OCI-LY7 (cell line): ENCODE measurements around the gene CA5B. TPM values are rescaled to one million over a fixed set of nuclear protein-coding genes. Genes with fewer than 3 reads are reported as not detected.
"Not testable (repeated sequence)": the region's sequence is repeated elsewhere in the genome, so short reads cannot be mapped to it uniquely, and the experiment has no call there.

Experiments used
- BruUV-seq: library from RNA; stranded (reverse); fragments of 400-500 nt; replicated peaks from 2 replicates; lab custom pipeline; 2021; lab: Mats Ljungman, UMichigan
- CTCF ChIA-PET: fragments of 300-600 bp; sonication (Branson Sonifier 250); formaldehyde crosslinking; loops from one replicate; lab custom pipeline; 2022; ENCODE audit warnings: antibody characterized with exemption; ENCODE audit not compliant: unreplicated experiment; lab: Charles Lee
- POLR2A ChIA-PET: fragments of 300-600 bp; sonication (Branson Sonifier 250); formaldehyde crosslinking; loops from one replicate; lab custom pipeline; 2022; ENCODE audit warnings: antibody characterized with exemption; lab: Charles Lee
- DNase-seq: peaks from one replicate; pipeline ENCODE4 v3.0.0-alpha.2; 2015; ENCODE audit warnings: low spot score
- H2AFZ ChIP-seq: fragments of 200-600 bp; sonication (generic), shearing (Covaris generic); 2 replicates; pipeline ENCODE4 v1.6.1; 2014; ENCODE audit warnings: mild to moderate bottlenecking, antibody characterized with exemption, low read length, moderate library complexity
- H3K27ac ChIP-seq: fragments of 200-600 bp; sonication (generic); 2 replicates; pipeline ENCODE4 v1.5.1; 2014; ENCODE audit warnings: mixed run types, low read depth, mild to moderate bottlenecking, moderate library complexity, low read length, inconsistent platforms; ENCODE audit not compliant: poor library complexity, severe bottlenecking
- H3K36me3 ChIP-seq: fragments of 200-600 bp; sonication (generic); 2 replicates; pipeline ENCODE4 v1.6.1; 2014; ENCODE audit warnings: mild to moderate bottlenecking, antibody characterized with exemption, low read length, moderate library complexity, mixed read lengths; ENCODE audit not compliant: insufficient read depth
- H3K4me1 ChIP-seq: fragments of 200-600 bp; sonication (generic); 2 replicates; pipeline ENCODE4 v1.5.1; 2014; ENCODE audit warnings: mild to moderate bottlenecking, low read length; ENCODE audit not compliant: insufficient read depth, poor library complexity, severe bottlenecking
- H3K4me2 ChIP-seq: fragments of 200-600 bp; sonication (generic); 2 replicates; pipeline ENCODE4 v1.6.1; 2014; ENCODE audit warnings: mild to moderate bottlenecking, low read length
- H3K4me3 ChIP-seq: fragments of 200-600 bp; sonication (generic); 2 replicates; pipeline ENCODE4 v1.5.1; 2014; ENCODE audit warnings: mild to moderate bottlenecking, low read depth, low read length; ENCODE audit not compliant: poor library complexity, severe bottlenecking
- H3K79me2 ChIP-seq: fragments of 200-600 bp; sonication (generic); 2 replicates; pipeline ENCODE4 v1.6.1; 2016; ENCODE audit warnings: low read depth, mild to moderate bottlenecking, low read length, moderate library complexity, mixed read lengths; ENCODE audit not compliant: insufficient read depth
- H3K9me2 ChIP-seq: fragments of 200-600 bp; sonication (generic); 2 replicates; pipeline ENCODE4 v1.6.1; 2016; ENCODE audit warnings: mild to moderate bottlenecking, low read length, mixed read lengths; ENCODE audit not compliant: insufficient read depth
- H3K9me3 ChIP-seq: fragments of 200-600 bp; sonication (generic); 2 replicates; pipeline ENCODE4 v1.6.1; 2014; ENCODE audit warnings: mild to moderate bottlenecking, mixed run types, low read length, mixed read lengths
- H4K20me1 ChIP-seq: fragments of 200-600 bp; sonication (generic); 2 replicates; pipeline ENCODE4 v1.6.1; 2014; ENCODE audit warnings: mild to moderate bottlenecking, antibody characterized with exemption, low read length, moderate library complexity, mixed read lengths; ENCODE audit not compliant: insufficient read depth
- EZH2phosphoT487 ChIP-seq: fragments of 200-600 bp; sonication (generic); IDR thresholded peaks from 2 replicates; pipeline ENCODE4 v1.6.1; 2018; ENCODE audit warnings: low read depth, borderline replicate concordance, mild to moderate bottlenecking, mixed run types, antibody characterized with exemption, low read length, moderate library complexity, mixed read lengths
- intact Hi-C: fragments of 100-400 bp; cut with micrococcal nuclease; formaldehyde crosslinking; loops from one replicate; pipeline ENCODE4 v1.10.0; 2022; ENCODE audit not compliant: unreplicated experiment
- total RNA-seq, 2 experiments: library from RNA; depleted of rRNA in 1 of 2; stranded (reverse); fragments of >200 nt in 1 of 2; shearing (Covaris generic) in 1 of 2; gene quantifications; 2 replicates each; pipeline ENCODE4 v1.2.3, GENCODE V29; 2014 to 2022
- TF ChIP-seq, protein P1 (sequence below): fragments of 200-600 bp; sonication (generic); conservative IDR thresholded peaks from 2 replicates; pipeline ENCODE4 v1.5.1; 2014; ENCODE audit warnings: mild to moderate bottlenecking, antibody characterized with exemption, low read length, moderate library complexity, mixed read lengths

CA5B gene
- total RNA-seq, 2 experiments from 2014 or later: 3.1 to 6.2 TPM

GRCh38 chrX:15744181-15744867 lies 6.3 kb downstream of the CA5B start:
- POLR2A ChIA-PET: no interaction called here
- Histone ChIP-seq H3K27ac (no peak overlapping the region), H3K4me1 (no peaks in the 10 kb centered on the region), H3K4me3 (no peak overlapping the region), H3K79me2 (no peaks in the 10 kb centered on the region), H3K9me2 (no peaks in the 10 kb centered on the region), H4K20me1 (no peaks in the 10 kb centered on the region), H3K9me3 (no peaks in the 10 kb centered on the region), H2AFZ (no peak overlapping the region), H3K36me3 (no peaks in the 10 kb centered on the region), H3K4me2 (no peak overlapping the region)
- TF ChIP-seq EZH2phosphoT487: no peak
- TF ChIP-seq, protein P1, sequence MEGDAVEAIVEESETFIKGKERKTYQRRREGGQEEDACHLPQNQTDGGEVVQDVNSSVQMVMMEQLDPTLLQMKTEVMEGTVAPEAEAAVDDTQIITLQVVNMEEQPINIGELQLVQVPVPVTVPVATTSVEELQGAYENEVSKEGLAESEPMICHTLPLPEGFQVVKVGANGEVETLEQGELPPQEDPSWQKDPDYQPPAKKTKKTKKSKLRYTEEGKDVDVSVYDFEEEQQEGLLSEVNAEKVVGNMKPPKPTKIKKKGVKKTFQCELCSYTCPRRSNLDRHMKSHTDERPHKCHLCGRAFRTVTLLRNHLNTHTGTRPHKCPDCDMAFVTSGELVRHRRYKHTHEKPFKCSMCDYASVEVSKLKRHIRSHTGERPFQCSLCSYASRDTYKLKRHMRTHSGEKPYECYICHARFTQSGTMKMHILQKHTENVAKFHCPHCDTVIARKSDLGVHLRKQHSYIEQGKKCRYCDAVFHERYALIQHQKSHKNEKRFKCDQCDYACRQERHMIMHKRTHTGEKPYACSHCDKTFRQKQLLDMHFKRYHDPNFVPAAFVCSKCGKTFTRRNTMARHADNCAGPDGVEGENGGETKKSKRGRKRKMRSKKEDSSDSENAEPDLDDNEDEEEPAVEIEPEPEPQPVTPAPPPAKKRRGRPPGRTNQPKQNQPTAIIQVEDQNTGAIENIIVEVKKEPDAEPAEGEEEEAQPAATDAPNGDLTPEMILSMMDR: no peak
- BruUV-seq: no TSS peak
- intact Hi-C loops: no loop called here
- no peak for DNase-seq
- CTCF ChIA-PET: no interaction called here

GRCh38 chrX:15745179-15745578 lies 7.1 kb downstream of the CA5B start:
- no peaks in the 10 kb centered on the region for H3K79me2 ChIP-seq
- no peaks in the 10 kb centered on the region for H3K9me2 ChIP-seq
- no peak for TF ChIP-seq EZH2phosphoT487
- TF ChIP-seq, protein P1: no peak
- no peaks in the 10 kb centered on the region for H4K20me1 ChIP-seq
- no TSS peak for BruUV-seq
- intact Hi-C loops: no loop called here
- peaks cover 8% of the 10 kb centered on the region for H3K4me1 ChIP-seq
- H3K4me3 ChIP-seq: no peak overlapping the region
- H3K36me3 ChIP-seq: no peaks in the 10 kb centered on the region
- no peak overlapping the region for H2AFZ ChIP-seq
- POLR2A ChIA-PET: interaction anchor here (0.7 kb wide), 2 partner anchors 14 to 22 kb away, joined by 3 to 8 read pairs; no protein-coding TSS in a partner anchor
- no peak for DNase-seq
- H3K27ac ChIP-seq: no peak overlapping the region
- H3K4me2 ChIP-seq: no peak overlapping the region
- CTCF ChIA-PET: no interaction called here
- H3K9me3 ChIP-seq: no peaks in the 10 kb centered on the region

DNA sequence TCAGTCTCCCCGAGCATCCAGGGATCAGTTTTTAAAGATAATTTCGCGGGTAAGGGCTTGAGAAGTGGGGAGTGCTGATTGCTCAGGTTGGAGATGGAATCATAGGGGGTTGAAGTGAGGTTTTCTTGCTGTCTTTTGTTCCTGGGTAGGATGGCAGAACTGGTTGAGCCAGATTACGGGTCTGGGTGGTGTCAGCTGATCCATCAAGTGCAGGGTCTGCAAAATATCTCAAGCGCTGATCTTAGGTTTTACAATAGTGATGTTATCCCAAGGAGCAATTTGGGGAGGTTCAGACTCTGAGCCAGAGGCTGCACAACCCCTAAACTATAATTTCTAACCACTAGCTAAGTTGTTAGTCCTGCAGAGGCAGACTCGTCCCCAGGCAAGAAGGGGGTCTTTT lies 8.6 kb downstream of the CA5B start:
- H3K9me2 ChIP-seq, H3K9me3 ChIP-seq, H4K20me1 ChIP-seq, H3K79me2 ChIP-seq, H3K4me2 ChIP-seq, H2AFZ ChIP-seq, H3K4me3 ChIP-seq, DNase-seq, H3K36me3 ChIP-seq, BruUV-seq, H3K27ac ChIP-seq, intact Hi-C loops, CTCF ChIA-PET: not testable (repeated sequence)
- H3K4me1 ChIP-seq: peaks cover 13% of the 10 kb centered on the region
- POLR2A ChIA-PET: interaction anchor here (0.6 to 0.7 kb wide), 3 partner anchors 13 to 123 kb away, joined by 3 to 6 read pairs (median 4); no protein-coding TSS in a partner anchor
